Posterior vena cava (tissue), 2 donors: ENCODE data around the gene GNG14. TPM values are rescaled to one million over a fixed set of nuclear protein-coding genes. Genes with fewer than 3 reads are reported as not detected.
"Not testable (repeated sequence)": the region's sequence is repeated elsewhere in the genome, so short reads cannot be mapped to it uniquely, and the experiment has no call there.

Experiments used
- DNase-seq: peaks from one replicate; pipeline ENCODE4 v3.0.0-alpha.2; 2020; ENCODE audit warnings: low spot score
- intact Hi-C, 2 donors: fragments of 100-400 bp; cut with DNase I; formaldehyde crosslinking; loops; one replicate each; pipeline versions ENCODE4 v1.14.1 to v1.14.2; 2022 to 2023
- long read RNA-seq, 2 donors: library from polyadenylated mRNA; unstranded; transcript quantifications; one replicate each; pipeline ENCODE4 v2.0.0, GENCODE V29; 2020 to 2021
- total RNA-seq, 2 donors: library from RNA; stranded (reverse); fragmentation: NEBNext Ultra II Directional; extraction: Animal tissue kit (Norgen Biotek cat#: 25700); gene quantifications; one replicate each; pipeline ENCODE4 v1.2.1, GENCODE V29; 2021
- donor health status: DM: yes; HTN: yes; CAD: no.
- donor health status: DM: yes; HTN: yes; CAD: no.

GNG14 gene
- total RNA-seq: not detected
- long read RNA-seq, donor 1: 0 reads
- long read RNA-seq, donor 2: 0 reads

GRCh38 chr19:12687496-12688196 is at the start of gene GNG14:
Gene GNG14, plus strand, starts transcription at chr19:12687998. Its CDS starts 51 bp downstream, at chr19:12688049.
- intact Hi-C loops: no loop called here
- no peak for DNase-seq

- intact Hi-C loops: no loop called here
- no peak for DNase-seq
Observed at GRCh38 chr19:12638611-12639182, 49.1 kb upstream of the GNG14 start.

- peak; percentile 95 for DNase-seq
- intact Hi-C loops: no loop called here
Observed at GRCh38 chr19:12639901-12640613, 47.7 kb upstream of the GNG14 start.

GRCh38 chr19:12641456-12641855 is 46.3 kb upstream of the GNG14 start:
- DNase-seq: no peak
- intact Hi-C loops: no loop called here

GRCh38 chr19:12642506-12642905 is 45.3 kb upstream of the GNG14 start:
- intact Hi-C loops: no loop called here
- no peak for DNase-seq

GRCh38 chr19:12643716-12644115 is 44.1 kb upstream of the GNG14 start:
- DNase-seq, intact Hi-C loops: not testable (repeated sequence)

- no peak for DNase-seq
- intact Hi-C loops: no loop called here
Observed at GRCh38 chr19:12646551-12646950, 41.2 kb upstream of the GNG14 start.

- DNase-seq: no peak
- intact Hi-C loops: no loop called here
Observed at GRCh38 chr19:12647047-12647446, 40.8 kb upstream of the GNG14 start.

GRCh38 chr19:12647490-12648071 is 40.2 kb upstream of the GNG14 start:
- intact Hi-C loops: no loop called here
- DNase-seq: peak; percentile 92

- DNase-seq: no peak
Observed at GRCh38 chr19:12648088-12648487, 39.7 kb upstream of the GNG14 start.

GRCh38 chr19:12649941-12650340 is 37.9 kb upstream of the GNG14 start:
- no peak for DNase-seq
- intact Hi-C loops: no loop called here

More at GRCh38 chr19:12648088-12648487, 39.7 kb upstream of the GNG14 start:
- intact Hi-C loops: no loop called here

- no peak for DNase-seq
- intact Hi-C loops: no loop called here
Observed at GRCh38 chr19:12652219-12652618, 35.6 kb upstream of the GNG14 start.

- no peak for DNase-seq
- intact Hi-C loops: no loop called here
Observed at GRCh38 chr19:12655546-12655945, 32.3 kb upstream of the GNG14 start.

GRCh38 chr19:12656899-12657571 is 30.8 kb upstream of the GNG14 start:
- intact Hi-C loops: no loop called here
- DNase-seq: no peak

- no peak for DNase-seq
- intact Hi-C loops: no loop called here
Observed at GRCh38 chr19:12657966-12658365, 29.8 kb upstream of the GNG14 start.

GRCh38 chr19:12660980-12661379 is 26.8 kb upstream of the GNG14 start:
- intact Hi-C loops: no loop called here
- DNase-seq: no peak

GRCh38 chr19:12664406-12665280 is 23.2 kb upstream of the GNG14 start:
- intact Hi-C loops: no loop called here

GRCh38 chr19:12665281-12665573 is 22.6 kb upstream of the GNG14 start:
- DNase-seq: peak; percentile 91
- intact Hi-C loops: no loop called here

More at GRCh38 chr19:12664406-12665280, 23.2 kb upstream of the GNG14 start:
- no peak for DNase-seq
